Fibroblast of skin of left quadriceps (primary cell): ENCODE measurements around the gene SYNPO2.
A peak's percentile ranks its signal among the peaks of the same experiment; 100 is the strongest.

Experiments
- DNase-seq, 2 experiments: peaks; one replicate each; pipeline ENCODE4 v3.0.0-alpha.2; 2013; ENCODE audit warnings: low read depth in 2 of 2

Gene SYNPO2, protein sequence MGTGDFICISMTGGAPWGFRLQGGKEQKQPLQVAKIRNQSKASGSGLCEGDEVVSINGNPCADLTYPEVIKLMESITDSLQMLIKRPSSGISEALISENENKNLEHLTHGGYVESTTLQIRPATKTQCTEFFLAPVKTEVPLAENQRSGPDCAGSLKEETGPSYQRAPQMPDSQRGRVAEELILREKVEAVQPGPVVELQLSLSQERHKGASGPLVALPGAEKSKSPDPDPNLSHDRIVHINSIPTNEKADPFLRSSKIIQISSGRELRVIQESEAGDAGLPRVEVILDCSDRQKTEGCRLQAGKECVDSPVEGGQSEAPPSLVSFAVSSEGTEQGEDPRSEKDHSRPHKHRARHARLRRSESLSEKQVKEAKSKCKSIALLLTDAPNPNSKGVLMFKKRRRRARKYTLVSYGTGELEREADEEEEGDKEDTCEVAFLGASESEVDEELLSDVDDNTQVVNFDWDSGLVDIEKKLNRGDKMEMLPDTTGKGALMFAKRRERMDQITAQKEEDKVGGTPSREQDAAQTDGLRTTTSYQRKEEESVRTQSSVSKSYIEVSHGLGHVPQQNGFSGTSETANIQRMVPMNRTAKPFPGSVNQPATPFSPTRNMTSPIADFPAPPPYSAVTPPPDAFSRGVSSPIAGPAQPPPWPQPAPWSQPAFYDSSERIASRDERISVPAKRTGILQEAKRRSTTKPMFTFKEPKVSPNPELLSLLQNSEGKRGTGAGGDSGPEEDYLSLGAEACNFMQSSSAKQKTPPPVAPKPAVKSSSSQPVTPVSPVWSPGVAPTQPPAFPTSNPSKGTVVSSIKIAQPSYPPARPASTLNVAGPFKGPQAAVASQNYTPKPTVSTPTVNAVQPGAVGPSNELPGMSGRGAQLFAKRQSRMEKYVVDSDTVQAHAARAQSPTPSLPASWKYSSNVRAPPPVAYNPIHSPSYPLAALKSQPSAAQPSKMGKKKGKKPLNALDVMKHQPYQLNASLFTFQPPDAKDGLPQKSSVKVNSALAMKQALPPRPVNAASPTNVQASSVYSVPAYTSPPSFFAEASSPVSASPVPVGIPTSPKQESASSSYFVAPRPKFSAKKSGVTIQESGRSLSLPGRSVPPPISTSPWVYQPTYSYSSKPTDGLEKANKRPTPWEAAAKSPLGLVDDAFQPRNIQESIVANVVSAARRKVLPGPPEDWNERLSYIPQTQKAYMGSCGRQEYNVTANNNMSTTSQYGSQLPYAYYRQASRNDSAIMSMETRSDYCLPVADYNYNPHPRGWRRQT

DNA sequence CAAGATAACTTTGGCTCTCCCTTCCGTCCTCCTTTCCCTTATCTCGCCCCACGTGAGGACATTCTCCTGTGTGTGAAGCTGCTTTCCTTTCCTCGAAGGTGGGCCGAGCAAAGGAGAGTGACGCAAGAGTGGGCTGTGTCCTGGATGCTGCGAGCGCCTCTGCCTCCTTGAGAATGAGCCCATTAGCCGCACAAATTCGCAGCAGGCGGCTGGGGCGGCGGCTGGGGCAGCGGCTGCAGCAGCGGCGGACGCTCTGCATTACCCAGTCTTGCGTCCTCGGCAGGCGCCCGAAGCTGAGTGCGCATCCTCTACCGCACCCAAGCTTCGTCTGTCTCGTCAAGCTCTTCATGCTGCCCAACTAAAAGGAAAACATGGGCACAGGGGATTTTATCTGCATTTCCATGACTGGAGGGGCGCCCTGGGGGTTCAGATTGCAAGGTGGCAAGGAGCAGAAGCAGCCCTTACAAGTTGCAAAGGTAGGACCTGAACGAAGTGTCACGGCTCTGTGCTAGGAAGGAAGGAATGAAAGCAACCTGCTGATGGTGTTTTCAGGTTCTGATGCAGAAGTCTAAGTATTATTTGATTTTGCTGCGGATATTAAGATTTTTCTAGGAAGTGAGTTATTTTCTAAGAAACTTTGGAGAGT is at the start of gene SYNPO2:
Gene SYNPO2, plus strand, starts transcription at position 189 of the 646 bp plus-strand sequence. Its CDS starts 183 bp downstream, at position 372.
- DNase-seq: peak; percentile 72 to 73

- DNase-seq: no peak
Measured at GRCh38 chr4:118839221-118839927, 49.3 kb upstream of the SYNPO2 start.

- peak; percentile 23 to 29 for DNase-seq
Measured at GRCh38 chr4:118842055-118842454, 46.6 kb upstream of the SYNPO2 start.

DNA sequence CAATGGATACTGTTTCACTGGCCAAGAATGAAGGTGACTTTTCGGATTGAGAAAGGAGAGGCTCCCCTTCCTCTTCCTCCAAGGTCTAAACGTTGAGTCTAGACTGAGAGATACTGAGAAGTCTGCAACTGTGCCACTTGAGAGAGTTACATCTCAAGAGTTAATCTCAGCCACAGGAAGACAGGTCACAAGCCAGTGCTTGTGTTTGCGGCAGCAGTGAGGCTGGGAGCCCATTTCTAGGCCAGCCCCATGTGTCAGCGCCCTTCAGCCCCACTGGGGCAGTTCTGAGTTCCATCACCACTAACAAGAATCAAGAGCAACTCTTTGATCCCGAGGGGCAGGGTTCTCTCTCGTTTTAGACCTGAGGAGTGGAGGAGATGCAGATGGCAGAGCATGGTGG is 45.4 kb upstream of the SYNPO2 start:
- no peak for DNase-seq

GRCh38 chr4:118845552-118846050 is 43.1 kb upstream of the SYNPO2 start:
- DNase-seq: no peak

- no peak for DNase-seq
Measured at GRCh38 chr4:118846979-118847378, 41.7 kb upstream of the SYNPO2 start.

- no peak for DNase-seq
Measured at GRCh38 chr4:118848242-118848641, 40.4 kb upstream of the SYNPO2 start.

GRCh38 chr4:118848901-118849300 is 39.8 kb upstream of the SYNPO2 start:
- DNase-seq: no peak

DNA sequence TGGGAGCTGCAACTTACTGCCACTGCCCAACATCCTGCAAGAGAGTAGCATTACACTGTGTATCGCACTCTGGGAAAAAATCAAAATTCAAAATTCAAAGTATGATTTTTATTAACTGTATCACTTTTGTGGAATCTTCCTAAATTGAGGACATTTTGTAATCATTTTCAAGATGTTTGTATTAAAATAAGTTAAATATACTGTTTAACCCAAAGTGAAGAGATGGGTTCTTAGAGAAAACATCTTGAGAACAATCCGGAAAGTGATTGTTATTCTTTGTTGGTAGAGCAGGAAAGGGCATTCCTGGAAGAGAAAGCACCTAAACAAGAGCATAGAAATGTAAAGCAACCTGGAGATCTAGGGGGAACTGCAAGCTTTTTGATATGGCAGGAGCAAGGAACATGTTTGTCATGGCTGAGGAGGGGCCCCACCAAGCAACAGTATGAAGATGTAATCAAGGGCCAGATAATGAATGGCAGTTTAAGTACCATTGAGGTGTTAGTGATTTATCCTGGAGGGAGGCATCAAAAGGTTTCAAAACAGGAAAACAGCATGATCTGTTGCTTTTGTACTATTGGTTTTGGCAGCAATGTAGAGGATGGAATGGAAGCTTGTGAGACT is 38.7 kb upstream of the SYNPO2 start:
- DNase-seq: no peak

DNA sequence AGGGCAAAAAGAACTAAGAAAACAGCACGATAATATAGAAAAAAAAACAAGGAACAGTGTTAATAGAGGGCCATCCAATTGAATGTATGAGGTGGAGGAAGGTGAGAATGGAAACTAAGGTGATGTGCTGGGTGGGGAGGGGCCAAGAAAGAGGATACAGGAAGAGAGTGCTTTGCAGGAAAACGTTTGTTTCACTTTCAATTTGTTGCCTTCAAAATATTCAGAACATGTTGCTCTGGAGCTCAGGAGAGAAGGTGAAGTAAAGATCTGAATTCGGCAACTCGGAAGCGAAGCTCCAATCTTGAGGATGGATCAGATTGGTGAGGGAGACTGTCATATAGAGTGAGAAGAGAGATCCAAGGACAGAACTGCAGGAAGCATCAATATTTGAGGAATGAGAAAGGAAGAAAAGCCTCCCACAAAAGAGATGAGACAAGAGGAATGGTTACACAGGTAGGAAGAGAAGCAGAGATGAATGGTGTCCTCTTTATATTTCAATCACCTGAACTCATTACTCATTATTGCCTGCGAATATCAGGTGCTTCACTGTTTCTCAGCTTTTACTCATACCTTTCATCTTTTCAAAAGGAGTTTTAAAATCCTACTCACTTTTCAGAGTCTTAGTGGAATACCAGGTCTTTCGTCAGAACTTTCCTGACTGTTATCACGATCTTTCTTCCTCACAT is 38.0 kb upstream of the SYNPO2 start:
- DNase-seq: no peak

DNA sequence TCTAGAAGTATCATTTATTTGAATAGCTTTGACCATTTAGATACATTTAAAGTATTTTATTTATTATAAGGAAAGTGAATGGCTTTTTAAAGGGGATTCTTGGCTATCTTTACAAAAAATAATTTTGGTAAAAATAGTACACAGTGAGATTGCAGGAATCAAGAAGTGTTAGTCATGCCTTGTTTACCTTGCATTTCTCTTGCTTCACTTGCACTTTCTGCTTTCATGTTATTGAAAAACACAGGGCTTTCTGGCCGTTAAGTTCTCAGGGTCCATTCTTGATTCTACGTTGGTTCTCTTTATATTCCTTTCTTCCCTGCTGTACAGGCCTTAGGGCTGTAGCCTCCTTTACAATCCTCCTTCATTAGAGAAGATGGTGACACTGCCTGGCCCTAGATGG is 30.9 kb upstream of the SYNPO2 start:
- no peak for DNase-seq

DNA sequence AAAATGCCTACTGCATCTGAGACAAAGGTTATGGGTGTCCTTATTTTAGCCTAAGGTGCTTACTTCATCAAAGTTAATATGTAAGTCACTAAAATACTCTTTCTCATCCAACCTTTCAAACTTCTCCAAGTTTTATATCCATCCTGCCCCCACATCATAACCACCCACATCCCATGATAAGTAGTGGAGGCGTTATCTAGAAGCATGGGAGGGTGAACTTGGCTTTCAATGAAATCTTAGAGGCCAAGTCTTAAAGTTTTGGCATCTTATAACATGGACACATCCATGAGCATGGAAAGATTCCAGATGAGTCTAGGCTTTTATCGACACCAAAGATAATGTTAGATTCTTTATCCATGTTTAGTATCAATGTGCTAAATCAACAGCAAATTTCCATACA is 29.9 kb upstream of the SYNPO2 start:
- no peak for DNase-seq

- peak in 1 of 2 experiments; percentile 30 for DNase-seq
Measured at GRCh38 chr4:118865091-118865708, 23.5 kb upstream of the SYNPO2 start.

- DNase-seq: no peak
Measured at GRCh38 chr4:118866442-118866841, 22.2 kb upstream of the SYNPO2 start.

DNA sequence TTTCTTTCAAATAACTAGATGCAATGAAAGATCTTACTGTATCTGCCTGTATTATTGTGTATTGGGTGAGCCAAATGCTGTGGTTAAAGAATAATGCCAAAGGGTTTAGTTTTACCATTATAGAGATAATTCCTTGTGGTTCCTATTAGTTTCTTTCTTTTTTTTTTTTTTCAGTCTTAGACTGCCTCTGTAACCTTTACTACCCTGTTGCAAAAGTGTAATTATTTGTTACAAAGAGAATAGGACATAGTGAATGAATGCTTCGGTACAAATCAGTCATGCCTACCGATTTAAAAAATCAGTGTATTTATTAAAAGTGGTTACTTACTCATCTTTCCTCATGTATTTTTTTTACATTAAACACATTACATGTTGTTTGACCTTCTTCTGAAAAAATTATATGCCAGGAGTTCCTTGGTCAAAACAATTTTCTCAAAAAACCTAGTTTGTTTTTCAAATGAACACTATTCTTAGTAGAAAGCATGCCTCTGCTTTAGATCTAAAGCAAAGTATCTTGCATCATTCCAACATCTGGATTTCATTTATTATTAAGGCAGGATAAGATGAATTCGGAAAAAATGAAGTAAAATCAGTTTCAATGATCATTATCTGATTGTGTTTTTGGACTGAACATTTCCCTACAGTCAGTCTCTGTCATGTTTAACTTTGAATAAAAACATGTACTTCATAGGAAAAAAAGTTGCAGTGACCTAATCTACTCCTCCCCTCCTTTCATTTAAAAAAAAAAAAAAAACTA is 21.2 kb upstream of the SYNPO2 start:
- DNase-seq: peak; percentile 57 to 61

GRCh38 chr4:118869808-118870342 is 18.8 kb upstream of the SYNPO2 start:
- peak; percentile 32 to 39 for DNase-seq

- DNase-seq: no peak
Measured at GRCh38 chr4:118872181-118872580, 16.5 kb upstream of the SYNPO2 start.

DNA sequence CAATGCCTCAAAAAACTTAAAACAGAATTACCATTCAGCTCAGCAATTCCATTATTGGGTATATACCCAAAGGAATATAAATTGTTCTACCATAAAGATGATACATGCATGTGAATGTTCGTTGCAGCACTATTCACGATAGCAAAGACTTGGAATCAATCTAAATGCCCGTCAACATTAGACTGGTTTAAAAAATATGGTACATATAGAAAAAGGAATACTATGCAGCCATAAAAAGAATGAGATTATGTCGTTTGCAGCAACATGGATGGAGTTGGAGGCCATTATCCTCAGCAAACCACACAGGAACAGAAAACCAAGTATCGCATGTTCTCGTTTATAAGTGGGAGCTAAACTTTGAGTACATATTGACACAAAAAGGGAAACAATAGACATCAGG is 10.9 kb upstream of the SYNPO2 start:
- DNase-seq: no peak
